ENCODE data around the gene ZNF507.

ZNF507 gene

DNA sequence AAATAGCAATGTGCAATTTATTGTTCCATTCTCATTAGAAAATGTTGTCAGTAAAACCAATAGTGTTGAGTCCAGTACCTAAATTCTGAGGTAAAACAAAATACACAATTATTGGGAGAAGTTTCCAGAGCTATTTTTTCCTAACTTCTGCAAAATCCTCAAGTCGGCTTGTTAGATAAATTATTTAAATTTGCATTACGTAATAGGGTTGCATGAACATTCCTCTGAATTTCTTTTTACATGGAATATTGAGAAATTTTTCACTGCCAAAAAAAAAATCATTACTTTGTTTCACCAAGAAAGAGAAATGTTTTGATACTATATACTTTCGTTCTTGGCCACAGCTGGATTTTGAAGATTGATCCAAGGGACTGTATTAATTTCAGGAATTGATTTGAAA is 1.5 kb downstream of the ZNF507 start:
- no peaks in the 10 kb centered on the region for H3K27me3 ChIP-seq (ENCODE audit: insufficient read depth, low read length, poor library complexity)
- peaks cover 42% of the 10 kb centered on the region for H3K36me3 ChIP-seq (ENCODE audit: insufficient read depth, low read length)
- H2AFZ ChIP-seq (ENCODE audit: low read depth, low read length) = no peak overlapping the region
- peak overlapping the region; percentile 72 for H3K4me2 ChIP-seq (ENCODE audit: insufficient read depth, low read length)
- TF ChIP-seq, protein P1, sequence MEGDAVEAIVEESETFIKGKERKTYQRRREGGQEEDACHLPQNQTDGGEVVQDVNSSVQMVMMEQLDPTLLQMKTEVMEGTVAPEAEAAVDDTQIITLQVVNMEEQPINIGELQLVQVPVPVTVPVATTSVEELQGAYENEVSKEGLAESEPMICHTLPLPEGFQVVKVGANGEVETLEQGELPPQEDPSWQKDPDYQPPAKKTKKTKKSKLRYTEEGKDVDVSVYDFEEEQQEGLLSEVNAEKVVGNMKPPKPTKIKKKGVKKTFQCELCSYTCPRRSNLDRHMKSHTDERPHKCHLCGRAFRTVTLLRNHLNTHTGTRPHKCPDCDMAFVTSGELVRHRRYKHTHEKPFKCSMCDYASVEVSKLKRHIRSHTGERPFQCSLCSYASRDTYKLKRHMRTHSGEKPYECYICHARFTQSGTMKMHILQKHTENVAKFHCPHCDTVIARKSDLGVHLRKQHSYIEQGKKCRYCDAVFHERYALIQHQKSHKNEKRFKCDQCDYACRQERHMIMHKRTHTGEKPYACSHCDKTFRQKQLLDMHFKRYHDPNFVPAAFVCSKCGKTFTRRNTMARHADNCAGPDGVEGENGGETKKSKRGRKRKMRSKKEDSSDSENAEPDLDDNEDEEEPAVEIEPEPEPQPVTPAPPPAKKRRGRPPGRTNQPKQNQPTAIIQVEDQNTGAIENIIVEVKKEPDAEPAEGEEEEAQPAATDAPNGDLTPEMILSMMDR (IDR thresholded peaks at IDR 0.05; ENCODE audit: borderline replicate concordance, extremely low read depth, low read length, poor library complexity, severe bottlenecking) = no peak
- TF ChIP-seq EZH2 (IDR thresholded peaks at IDR 0.05; ENCODE audit: borderline replicate concordance, low read depth, low read length, severe bottlenecking) = no peak
- ATAC-seq (ENCODE audit: insufficient read depth, low read depth) = no peak
- H3K9me3 ChIP-seq (ENCODE audit: insufficient read depth, low read length, severe bottlenecking) = no peaks in the 10 kb centered on the region
- H3K9ac ChIP-seq (ENCODE audit: low read depth, low read length) = peak overlapping the region; percentile 70
- peaks cover 40% of the 10 kb centered on the region for H3K4me1 ChIP-seq (ENCODE audit: insufficient read depth, low read length)
- peak overlapping the region; percentile 56 to 86; a peak in 3 of 4 replicates for H3K4me3 ChIP-seq (ENCODE audit: low read depth in 1 of 2, low read length in 2 of 2)
- DNase-seq = no peak
- peaks cover 10% of the 10 kb centered on the region; the same call in 1 of the 2 replicates for H4K20me1 ChIP-seq (ENCODE audit: insufficient read depth, low read length)
- H3K27ac ChIP-seq (ENCODE audit: low read length) = peak overlapping the region; percentile 69
- H3K79me2 ChIP-seq (ENCODE audit: insufficient read depth, low read length) = peaks cover 64% of the 10 kb centered on the region

DNA sequence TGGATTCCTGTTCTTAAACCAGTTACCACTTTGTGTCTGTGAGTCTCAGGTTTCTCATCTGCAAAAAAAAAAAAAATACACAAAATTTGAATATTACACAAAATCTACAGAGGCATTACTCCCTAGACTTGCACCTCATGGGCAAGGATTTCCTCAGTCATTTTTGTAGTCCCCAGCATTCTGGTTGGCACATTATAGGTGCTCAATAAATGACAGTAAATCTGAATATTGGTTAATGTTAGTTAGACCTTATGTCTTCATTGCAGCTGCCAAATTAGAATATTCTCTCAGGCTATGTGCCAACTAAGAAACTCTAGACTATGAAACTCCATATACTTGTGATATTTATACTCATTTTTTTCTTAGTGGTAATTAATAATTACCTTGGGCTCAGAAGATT is 2.2 kb downstream of the ZNF507 start:
- DNase-seq = no peak
- ATAC-seq (ENCODE audit: insufficient read depth, low read depth) = no peak
- peaks cover 10% of the 10 kb centered on the region; the same call in 1 of the 2 replicates for H4K20me1 ChIP-seq (ENCODE audit: insufficient read depth, low read length)
- peaks cover 40% of the 10 kb centered on the region for H3K4me1 ChIP-seq (ENCODE audit: insufficient read depth, low read length)
- peak overlapping the region in 1 of 2 experiments; percentile 86; a peak in 1 of 4 replicates for H3K4me3 ChIP-seq (ENCODE audit: low read depth in 1 of 2, low read length in 2 of 2)
- peak overlapping the region; percentile 72 for H3K4me2 ChIP-seq (ENCODE audit: insufficient read depth, low read length)
- no peak overlapping the region for H3K27ac ChIP-seq (ENCODE audit: low read length)
- H3K27me3 ChIP-seq (ENCODE audit: insufficient read depth, low read length, poor library complexity) = no peaks in the 10 kb centered on the region
- peak overlapping the region; percentile 70 for H3K9ac ChIP-seq (ENCODE audit: low read depth, low read length)
- peaks cover 68% of the 10 kb centered on the region for H3K79me2 ChIP-seq (ENCODE audit: insufficient read depth, low read length)
- no peak for TF ChIP-seq EZH2 (IDR thresholded peaks at IDR 0.05; ENCODE audit: borderline replicate concordance, low read depth, low read length, severe bottlenecking)
- TF ChIP-seq, protein P1 (IDR thresholded peaks at IDR 0.05; ENCODE audit: borderline replicate concordance, extremely low read depth, low read length, poor library complexity, severe bottlenecking) = no peak
- peaks cover 49% of the 10 kb centered on the region for H3K36me3 ChIP-seq (ENCODE audit: insufficient read depth, low read length)
- H3K9me3 ChIP-seq (ENCODE audit: insufficient read depth, low read length, severe bottlenecking) = no peaks in the 10 kb centered on the region
- no peak overlapping the region for H2AFZ ChIP-seq (ENCODE audit: low read depth, low read length)

DNA sequence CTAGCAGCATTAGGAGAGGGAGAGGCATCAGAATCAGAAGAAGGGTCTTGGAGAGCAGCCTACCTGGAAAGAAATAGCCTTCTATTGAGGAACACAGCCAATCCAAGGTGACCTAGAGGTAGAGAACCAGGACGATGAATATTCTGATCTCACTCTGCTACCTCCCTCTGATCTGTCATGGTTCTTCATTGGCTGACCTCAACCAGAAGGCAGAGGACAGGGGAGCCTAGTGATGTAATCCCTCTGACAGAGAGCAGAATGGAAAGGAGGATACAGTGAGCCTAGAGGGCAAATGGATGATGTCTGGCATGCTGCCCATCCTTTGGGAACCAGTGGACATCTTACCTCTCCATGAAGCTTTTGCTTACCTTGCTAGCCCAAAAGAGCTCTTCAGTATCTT is 3.6 kb downstream of the ZNF507 start:
- H3K9me3 ChIP-seq (ENCODE audit: insufficient read depth, low read length, severe bottlenecking) = no peaks in the 10 kb centered on the region
- peaks cover 64% of the 10 kb centered on the region for H3K36me3 ChIP-seq (ENCODE audit: insufficient read depth, low read length)

DNA sequence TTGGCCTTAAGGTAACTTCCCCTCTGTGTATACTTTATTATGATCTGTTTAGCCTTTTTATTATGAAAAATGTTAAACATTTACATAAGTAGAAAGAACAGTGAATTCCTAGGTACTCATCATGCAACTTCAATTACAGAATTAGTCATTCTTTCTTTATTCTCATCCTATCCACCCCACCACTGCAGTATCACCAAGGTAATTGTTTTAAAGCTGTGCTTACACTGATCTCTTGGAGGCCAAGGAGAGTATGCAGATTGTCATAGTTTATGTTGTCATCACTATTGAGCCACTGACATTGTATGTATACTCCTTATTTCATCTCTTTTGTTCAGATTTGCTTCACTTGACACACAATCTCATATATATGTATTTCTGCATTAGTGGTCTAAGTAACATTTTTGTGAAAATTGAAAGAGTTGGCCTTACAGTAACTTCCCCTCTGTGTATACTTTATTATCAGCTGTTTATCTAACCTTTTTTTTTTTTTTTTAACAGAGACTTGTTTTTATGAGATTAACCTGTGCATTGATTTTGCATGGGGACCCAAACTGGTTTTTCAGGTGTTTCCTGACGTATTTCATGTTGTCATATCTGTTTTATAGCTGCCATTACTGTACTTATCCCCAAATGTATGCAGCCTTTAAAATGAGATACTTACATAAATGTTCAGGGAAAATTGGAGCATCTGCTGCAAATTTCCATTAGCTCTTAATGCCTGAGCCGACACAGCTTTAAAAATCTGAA is 4.5 kb downstream of the ZNF507 start:
- H3K9ac ChIP-seq (ENCODE audit: low read depth, low read length) = no peak overlapping the region
- DNase-seq = no peak
- H3K27ac ChIP-seq (ENCODE audit: low read length) = no peak overlapping the region
- ATAC-seq (ENCODE audit: insufficient read depth, low read depth) = no peak
- no peaks in the 10 kb centered on the region for H3K27me3 ChIP-seq (ENCODE audit: insufficient read depth, low read length, poor library complexity)
- peaks cover 28% of the 10 kb centered on the region for H4K20me1 ChIP-seq (ENCODE audit: insufficient read depth, low read length)
- peaks cover 72% of the 10 kb centered on the region for H3K36me3 ChIP-seq (ENCODE audit: insufficient read depth, low read length)
- H3K79me2 ChIP-seq (ENCODE audit: insufficient read depth, low read length) = peaks cover 91% of the 10 kb centered on the region
- peaks cover 37% of the 10 kb centered on the region for H3K4me1 ChIP-seq (ENCODE audit: insufficient read depth, low read length)
- no peak overlapping the region for H2AFZ ChIP-seq (ENCODE audit: low read depth, low read length)
- no peaks in the 10 kb centered on the region for H3K9me3 ChIP-seq (ENCODE audit: insufficient read depth, low read length, severe bottlenecking)
- TF ChIP-seq EZH2 (IDR thresholded peaks at IDR 0.05; ENCODE audit: borderline replicate concordance, low read depth, low read length, severe bottlenecking) = no peak
- TF ChIP-seq, protein P1 (IDR thresholded peaks at IDR 0.05; ENCODE audit: borderline replicate concordance, extremely low read depth, low read length, poor library complexity, severe bottlenecking) = no peak
- peak overlapping the region; percentile 4; the same call in 1 of the 2 replicates for H3K4me2 ChIP-seq (ENCODE audit: insufficient read depth, low read length)
- H3K4me3 ChIP-seq (ENCODE audit: low read depth in 1 of 2, low read length in 2 of 2) = no peak overlapping the region

More for the DNA sequence above, 3.6 kb downstream of the ZNF507 start:
- TF ChIP-seq EZH2 (IDR thresholded peaks at IDR 0.05; ENCODE audit: borderline replicate concordance, low read depth, low read length, severe bottlenecking) = no peak
- Histone ChIP-seq H2AFZ (ENCODE audit: low read depth, low read length) (no peak overlapping the region), H3K4me3 (ENCODE audit: low read depth in 1 of 2, low read length in 2 of 2) (peak overlapping the region in 1 of 2 experiments; percentile 23; a peak in 1 of 4 replicates), H3K79me2 (ENCODE audit: insufficient read depth, low read length) (peaks cover 83% of the 10 kb centered on the region), H3K27ac (ENCODE audit: low read length) (no peak overlapping the region), H3K4me2 (ENCODE audit: insufficient read depth, low read length) (peak overlapping the region; percentile 72), H3K27me3 (ENCODE audit: insufficient read depth, low read length, poor library complexity) (no peaks in the 10 kb centered on the region), H3K9ac (ENCODE audit: low read depth, low read length) (no peak overlapping the region), H3K4me1 (ENCODE audit: insufficient read depth, low read length) (peaks cover 40% of the 10 kb centered on the region), H4K20me1 (ENCODE audit: insufficient read depth, low read length) (peaks cover 21% of the 10 kb centered on the region; the same call in 1 of the 2 replicates)
- ATAC-seq (ENCODE audit: insufficient read depth, low read depth) = no peak
- DNase-seq = no peak

All from DND-41 (cell line).